Adrenal gland (tissue), 12 donors: Measurements from ENCODE around the gene PTGFRN. TPM values are rescaled to one million over a fixed set of nuclear protein-coding genes. Genes with fewer than 3 reads are reported as not detected.

Experiments used
- DNase-seq, 7 donors: peaks; one replicate each; pipeline ENCODE4 v3.0.0-alpha.2; 2019 to 2020
- H3K27ac ChIP-seq, 5 donors: fragments of 200-600 bp; sonication (generic) in 4 of 5; 1 replicate in 3 of 5; 2 replicates in 2 of 5; pipeline versions ENCODE4 v1.5.1 to v1.8.0; 2016 to 2020; ENCODE audit warnings: mild to moderate bottlenecking in 1 of 5
- H3K27me3 ChIP-seq: fragments of 200-600 bp; 2 replicates; pipeline ENCODE4 v1.8.0; 2021
- H3K36me3 ChIP-seq, 2 donors: fragments of 200-600 bp; replicated peaks in 1 of 2; 1 replicate in 1 of 2; 2 replicates in 1 of 2; pipeline versions ENCODE4 v1.5.1 to v1.8.0; 2018 to 2022
- H3K4me1 ChIP-seq, 2 donors: fragments of 200-600 bp; replicated peaks in 1 of 2; 1 replicate in 1 of 2; 2 replicates in 1 of 2; pipeline versions ENCODE4 v1.5.1 to v1.8.0; 2018 to 2021
- H3K4me3 ChIP-seq, 4 donors: fragments of 200-600 bp; sonication (generic) in 3 of 4; one replicate each; pipeline ENCODE4 v1.5.1; 2016 to 2018
- H3K9me3 ChIP-seq, 3 donors: fragments of 200-600 bp; sonication (generic) in 1 of 3; replicated peaks in 1 of 3; 1 replicate in 2 of 3; 2 replicates in 1 of 3; pipeline versions ENCODE4 v1.5.1 to v1.8.0; 2016 to 2021
- POLR2A ChIP-seq, 2 donors: fragments of 450-650 bp; IDR thresholded peaks; one replicate each; pipeline ENCODE4 v1.6.1; 2017; ENCODE audit warnings: antibody characterized with exemption in 2 of 2, mild to moderate bottlenecking in 2 of 2, moderate library complexity in 1 of 2
- WGBS, 4 donors: extraction: QIAGEN DNeasy Blood & Tissue Kit in 2 of 4; methylation state at CpG; one replicate each; pipeline versions ENCODE4 v1.1.5 to v1.1.7; 2013 to 2017; 5-methylcytosine and 5-hydroxymethylcytosine counted together
- intact Hi-C, 2 donors: fragments of 100-400 bp; cut with DNase I; formaldehyde crosslinking; loops; one replicate each; pipeline versions ENCODE4 v1.14.1 to v1.15.0; 2022 to 2023
- polyA plus RNA-seq, 3 donors: library from polyadenylated mRNA; stranded (reverse); fragments of 200-250 nt in 2 of 3; fragments of 350-450 nt in 1 of 3; fragmentation: Illumina TruSeq in 1 of 3; extraction: RNeasy Lipid Tissue Mini Kit (QIAGEN cat#74804) in 1 of 3; gene quantifications; one replicate each; pipeline ENCODE4 v1.2.3, GENCODE V29; 2013 to 2014
- total RNA-seq, 9 donors: library from RNA; depleted of rRNA in 4 of 9; stranded (reverse); fragments of >200 nt in 4 of 9; fragments of 120-200 nt in 1 of 9; fragmentation: NEBNext Ultra II Directional in 1 of 9; extraction: Animal tissue kit (Norgen Biotek cat#: 25700) in 1 of 9; gene quantifications; one replicate each; pipeline versions ENCODE4 v1.1.0 to v1.2.4, GENCODE V29; 2013 to 2023
- TF ChIP-seq, protein P1 (sequence below), 6 experiments: fragments of 450-650 bp in 4 of 6; fragments of 200-600 bp in 2 of 6; sonication (generic) in 1 of 6; IDR thresholded peaks; 1 replicate in 5 of 6; 2 replicates in 1 of 6; pipeline versions ENCODE4 v1.5.1 to v1.8.0; 2016 to 2021; ENCODE audit warnings: antibody characterized with exemption in 6 of 6, mild to moderate bottlenecking in 2 of 6, moderate library complexity in 1 of 6
- donor health status: healthy with polysubstance abuse.
- donor health status: Bipolar disorder and iron deficiency.
- donor health status: DM: yes; HTN: yes; CAD: no.
- donor health status: DM: no; HTN: no; CAD: no.
- donor health status: DM: no; HTN: no; CAD: no.
- donor health status: DM: yes; HTN: yes; CAD: no.

PTGFRN gene
- total and polyA plus RNA-seq, 12 donors: 63.3 to 173 (median 67.4) TPM

DNA sequence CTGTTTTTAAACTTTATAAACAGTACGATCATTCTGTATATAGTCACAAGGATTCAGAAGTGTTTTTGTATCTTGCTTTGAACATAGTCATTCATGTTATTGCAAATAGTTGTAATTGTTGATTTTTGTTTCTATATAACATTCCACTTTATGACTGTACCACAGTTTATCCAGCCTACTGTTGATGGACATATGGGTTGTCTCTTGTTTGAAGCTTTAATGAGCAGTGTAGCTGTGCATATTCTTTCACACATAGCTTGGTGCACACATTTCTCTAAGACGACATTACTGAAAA is 98.0 kb downstream of the PTGFRN start:
- Histone ChIP-seq H3K36me3 (no peaks in the 10 kb centered on the region), H3K4me3 (no peak overlapping the region), H3K27me3 (no peaks in the 10 kb centered on the region), H3K27ac (no peak overlapping the region), H3K4me1 (no peaks in the 10 kb centered on the region), H3K9me3 (no peaks in the 10 kb centered on the region)
- TF ChIP-seq, protein P1, sequence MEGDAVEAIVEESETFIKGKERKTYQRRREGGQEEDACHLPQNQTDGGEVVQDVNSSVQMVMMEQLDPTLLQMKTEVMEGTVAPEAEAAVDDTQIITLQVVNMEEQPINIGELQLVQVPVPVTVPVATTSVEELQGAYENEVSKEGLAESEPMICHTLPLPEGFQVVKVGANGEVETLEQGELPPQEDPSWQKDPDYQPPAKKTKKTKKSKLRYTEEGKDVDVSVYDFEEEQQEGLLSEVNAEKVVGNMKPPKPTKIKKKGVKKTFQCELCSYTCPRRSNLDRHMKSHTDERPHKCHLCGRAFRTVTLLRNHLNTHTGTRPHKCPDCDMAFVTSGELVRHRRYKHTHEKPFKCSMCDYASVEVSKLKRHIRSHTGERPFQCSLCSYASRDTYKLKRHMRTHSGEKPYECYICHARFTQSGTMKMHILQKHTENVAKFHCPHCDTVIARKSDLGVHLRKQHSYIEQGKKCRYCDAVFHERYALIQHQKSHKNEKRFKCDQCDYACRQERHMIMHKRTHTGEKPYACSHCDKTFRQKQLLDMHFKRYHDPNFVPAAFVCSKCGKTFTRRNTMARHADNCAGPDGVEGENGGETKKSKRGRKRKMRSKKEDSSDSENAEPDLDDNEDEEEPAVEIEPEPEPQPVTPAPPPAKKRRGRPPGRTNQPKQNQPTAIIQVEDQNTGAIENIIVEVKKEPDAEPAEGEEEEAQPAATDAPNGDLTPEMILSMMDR (IDR thresholded peaks at IDR 0.05): no peak
- no peak for TF ChIP-seq POLR2A (IDR thresholded peaks at IDR 0.05)
- no peak for DNase-seq
- intact Hi-C loops: no loop called here
- WGBS, 4 donors: 91 to 94% (median 92%) methylated on average over 2 of the region's 2 CpGs

DNA sequence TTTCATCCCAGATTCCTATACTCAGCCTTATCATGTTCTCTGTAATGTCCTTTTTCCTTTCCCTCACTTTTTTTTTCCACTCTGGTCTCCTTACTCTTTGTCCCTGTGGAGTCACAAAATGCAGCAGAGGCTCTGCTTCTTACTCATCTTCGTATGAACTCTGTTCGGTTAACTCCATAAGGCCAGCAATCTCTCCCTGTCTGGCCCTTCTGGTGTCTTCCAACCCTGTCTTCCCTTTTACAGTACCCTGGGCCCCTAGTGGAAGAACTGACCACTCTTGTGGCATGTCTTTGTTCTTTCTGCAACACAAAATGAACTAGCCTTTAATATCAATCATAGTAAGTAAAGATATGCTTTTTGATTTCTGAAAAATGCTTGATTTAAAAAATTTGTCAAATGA is 98.9 kb downstream of the PTGFRN start:
- WGBS, 4 donors: 47 to 77% (median 58%) methylated on average over 2 of the region's 2 CpGs
- Histone ChIP-seq H3K4me1 (no peaks in the 10 kb centered on the region), H3K36me3 (no peaks in the 10 kb centered on the region), H3K27me3 (no peaks in the 10 kb centered on the region), H3K27ac (no peak overlapping the region), H3K4me3 (no peak overlapping the region), H3K9me3 (no peaks in the 10 kb centered on the region)
- DNase-seq: no peak
- TF ChIP-seq, protein P1 (IDR thresholded peaks at IDR 0.05): peak in 1 of 6 experiments; percentile 10
- TF ChIP-seq POLR2A (IDR thresholded peaks at IDR 0.05): no peak
- intact Hi-C loops: no loop called here

DNA sequence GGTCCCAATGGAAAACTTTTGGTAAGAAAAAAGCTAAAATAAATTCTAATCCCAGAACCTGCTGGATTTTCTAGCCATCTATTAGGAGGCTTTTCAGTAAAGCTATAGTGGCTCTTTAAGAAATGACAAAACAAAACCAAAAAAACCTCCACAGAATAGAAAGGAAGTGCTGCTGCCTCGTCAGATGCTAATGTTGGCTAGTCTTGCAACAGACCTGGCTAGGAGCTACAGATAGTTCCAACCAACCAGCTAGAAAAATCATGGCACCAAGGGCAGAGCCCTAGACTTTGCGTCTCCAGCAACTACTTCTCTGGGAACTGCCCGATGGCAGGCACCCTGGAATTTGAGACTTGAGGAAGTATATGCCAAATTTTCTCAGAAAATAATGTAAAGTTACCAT is 99.4 kb downstream of the PTGFRN start:
- Histone ChIP-seq H3K27me3 (no peaks in the 10 kb centered on the region), H3K4me1 (no peaks in the 10 kb centered on the region), H3K36me3 (no peaks in the 10 kb centered on the region), H3K4me3 (no peak overlapping the region), H3K9me3 (no peaks in the 10 kb centered on the region), H3K27ac (no peak overlapping the region)
- WGBS, 4 donors: 62 to 72% (median 64%) methylated on average over 3 of the region's 3 CpGs
- peak in 1 of 7 donors; percentile 21 for DNase-seq
- intact Hi-C loops: no loop called here
- TF ChIP-seq, protein P1 (IDR thresholded peaks at IDR 0.05): no peak
- no peak for TF ChIP-seq POLR2A (IDR thresholded peaks at IDR 0.05)

DNA sequence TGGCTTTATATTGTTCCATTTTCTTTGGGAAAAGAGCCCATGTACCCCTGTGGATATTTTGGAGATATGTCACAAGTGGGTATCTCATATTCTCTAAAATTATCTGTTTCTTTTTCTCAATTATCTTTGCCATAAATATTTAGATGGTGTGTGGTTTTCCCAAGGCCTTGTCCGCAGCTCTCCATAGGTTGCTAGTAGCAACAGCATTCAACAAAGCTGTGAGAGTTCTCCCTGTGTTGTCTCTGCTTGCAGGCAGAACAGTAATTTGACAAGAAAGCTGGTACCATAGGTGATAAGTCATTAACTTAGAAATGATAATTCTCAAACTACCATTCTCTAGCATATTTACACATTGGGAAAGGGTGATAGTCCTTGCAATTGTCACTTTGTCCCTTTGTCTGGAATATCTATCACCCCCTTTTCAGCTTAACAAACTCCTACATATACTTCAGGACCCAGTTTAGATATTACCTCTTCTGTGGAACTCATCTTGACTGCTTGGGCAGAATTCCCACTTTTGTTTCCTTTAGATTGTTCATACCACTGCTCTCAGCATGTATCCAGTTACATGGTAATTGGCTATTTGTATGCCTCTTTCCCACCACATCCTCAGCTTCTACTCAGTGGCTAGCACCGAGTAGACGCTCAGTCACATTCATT is 100.7 kb downstream of the PTGFRN start:
- H3K27ac ChIP-seq: no peak overlapping the region
- intact Hi-C loops: no loop called here
- DNase-seq: no peak
- no peaks in the 10 kb centered on the region for H3K4me1 ChIP-seq
- WGBS, 4 donors: 91 to 96% (median 94%) methylated on average over 3 of the region's 3 CpGs
- H3K4me3 ChIP-seq: no peak overlapping the region
- no peaks in the 10 kb centered on the region for H3K9me3 ChIP-seq
- TF ChIP-seq, protein P1 (IDR thresholded peaks at IDR 0.05): no peak
- TF ChIP-seq POLR2A (IDR thresholded peaks at IDR 0.05): no peak
- H3K36me3 ChIP-seq: no peaks in the 10 kb centered on the region
- H3K27me3 ChIP-seq: no peaks in the 10 kb centered on the region
